ENCODE data around the gene MCTP1. TPM values are rescaled to one million over a fixed set of nuclear protein-coding genes. Genes with fewer than 3 reads are reported as not detected.
"Not testable (repeated sequence)": the region's sequence is repeated elsewhere in the genome, so short reads cannot be mapped to it uniquely, and the experiment has no call there.

Gene MCTP1
- total and polyA plus RNA-seq, 2 of the 8 experiments (the other 6 are each of a cell fraction or from before 2014, with no cell fraction given) = 0.56 to 3.4 TPM

GRCh38 chr5:95216136-95216955 lies 68.5 kb downstream of the MCTP1 start (continued):
- TF ChIP-seq E2F6 (IDR thresholded peaks at IDR 0.05) (no peak), GABPA (IDR thresholded peaks at IDR 0.05; ENCODE audit: borderline replicate concordance, insufficient read depth, low read length) (no peak)

GRCh38 chr5:95207811-95208210 lies 77.1 kb downstream of the MCTP1 start:
- H3K4me2 ChIP-seq (ENCODE audit: insufficient read depth in 1 of 2, low read depth in 2 of 2, low read length in 2 of 2); H3K27me3 ChIP-seq (replicated peaks in 1 of 4; ENCODE audit: control insufficient read depth in 3 of 4, extremely low read depth in 1 of 4, insufficient read depth in 3 of 4, low read length in 3 of 4); H3K14ac ChIP-seq (ENCODE audit: insufficient read length); H2BK15ac ChIP-seq (ENCODE audit: low read length); H2BK20ac ChIP-seq (ENCODE audit: low read length); H2AFZ ChIP-seq (ENCODE audit: low read length); H3K56ac ChIP-seq (replicated peaks; ENCODE audit: insufficient read length, low read depth, low read length); H3K9me3 ChIP-seq (ENCODE audit: insufficient read depth in 2 of 2, low read depth in 1 of 2, low read length in 1 of 2); H2BK120ac ChIP-seq (replicated peaks; ENCODE audit: low read depth, low read length); H3K36me3 ChIP-seq (ENCODE audit: control insufficient read depth in 2 of 4, insufficient read depth in 4 of 4, low read length in 3 of 4); FAIRE-seq; H2BK12ac ChIP-seq (ENCODE audit: low read depth, low read length); H3K27ac ChIP-seq (ENCODE audit: low read depth, low read length); H3K79me2 ChIP-seq (ENCODE audit: control insufficient read depth in 1 of 2, insufficient read depth in 2 of 2, low read length in 2 of 2); H4K5ac ChIP-seq (ENCODE audit: insufficient read length, low read depth, low read length); H3K23me2 ChIP-seq (ENCODE audit: low read depth, low read length); DNase-seq (ENCODE audit: low read depth in 1 of 2, low spot score in 2 of 2); H3K4me3 ChIP-seq (ENCODE audit: extremely low read depth in 1 of 4, insufficient read depth in 2 of 4, low read depth in 3 of 4, low read length in 4 of 4); H3K4me1 ChIP-seq (replicated peaks in 1 of 4; ENCODE audit: control insufficient read depth in 3 of 4, insufficient read depth in 4 of 4, low read length in 3 of 4); H3K4ac ChIP-seq (replicated peaks; ENCODE audit: insufficient read length, low read depth, low read length); H3K79me1 ChIP-seq (ENCODE audit: low read depth, low read length); H4K8ac ChIP-seq (ENCODE audit: extremely low read depth, insufficient read depth, low read length); POLR2A ChIA-PET (ENCODE audit: partially characterized antibody); H2BK5ac ChIP-seq (ENCODE audit: low read depth, low read length); H3K9ac ChIP-seq (replicated peaks in 1 of 4; ENCODE audit: extremely low read depth in 1 of 4, low read depth in 3 of 4, low read length in 3 of 4); H4K91ac ChIP-seq (replicated peaks; ENCODE audit: insufficient read length, low read length); H2AK5ac ChIP-seq (ENCODE audit: low read depth, low read length); H4K20me1 ChIP-seq (replicated peaks in 1 of 2; ENCODE audit: control insufficient read depth in 1 of 2, insufficient read depth in 2 of 2, low read length in 2 of 2); CTCF ChIA-PET (ENCODE audit: partially characterized antibody); H3K23ac ChIP-seq (ENCODE audit: insufficient read length); H3K18ac ChIP-seq (ENCODE audit: extremely low read depth, low read length): not testable (repeated sequence)
- 93% methylated on average over 3 of the region's 5 CpGs; no CpG with 5 or more reads in 1 of the 2 experiments for WGBS, 2 experiments (ENCODE audit: extremely low coverage in 1 of 2, insufficient coverage in 1 of 2, insufficient read length in 1 of 2, insufficient replicate concordance in 2 of 2, low coverage in 1 of 2, low lambda C conversion rate in 2 of 2, missing lambda C conversion rate in 1 of 2)

All from H1 (cell line).